ENCODE results near the gene DAPK2.

DAPK2 gene

GRCh38 chr15:64092864-64093626, 46.8 kb upstream of the DAPK2 start:
- peak overlapping the region; percentile 90 for H3K27ac ChIP-seq (ENCODE audit: low read length)
- peaks cover 90% of the 10 kb centered on the region for H3K79me2 ChIP-seq (ENCODE audit: low read length)
- H3K4me2 ChIP-seq (ENCODE audit: low read depth, low read length) = peak overlapping the region; percentile 82
- H3K9me2 ChIP-seq (replicated peaks; ENCODE audit: insufficient read depth, low read length) = no peaks in the 10 kb centered on the region
- peaks cover 46% of the 10 kb centered on the region for H3F3A ChIP-seq (ENCODE audit: insufficient read depth, low read length)
- peaks cover 50% of the 10 kb centered on the region for H3K4me1 ChIP-seq (ENCODE audit: low read length)
- H4K20me1 ChIP-seq (ENCODE audit: insufficient read depth, low read length) = 0 out of 2 replicates have a peak, but pooled peaks cover 4% of the 10 kb centered on the region
- H3K36me3 ChIP-seq (replicated peaks; ENCODE audit: insufficient read depth, low read length) = peaks cover 5% of the 10 kb centered on the region
- TF ChIP-seq CTCF (IDR thresholded peaks at IDR 0.05; ENCODE audit: low read length) (peak; percentile 39; the same call in 1 of the 2 replicates), EZH2 (optimal IDR thresholded peaks at IDR 0.05; ENCODE audit: low read depth, low read length) (no peak)
- H3K4me3 ChIP-seq (ENCODE audit: low read length) = peak overlapping the region; percentile 92
- H3K9ac ChIP-seq (ENCODE audit: low read length) = peak overlapping the region; percentile 92
- no peaks in the 10 kb centered on the region for H3K9me3 ChIP-seq (replicated peaks; ENCODE audit: insufficient read depth, low read length)
- H3K27me3 ChIP-seq (replicated peaks; ENCODE audit: insufficient read depth, low read length) = no peaks in the 10 kb centered on the region
- peak overlapping the region; percentile 79 for H2AFZ ChIP-seq (ENCODE audit: low read length)
- DNase-seq = peak; percentile 80

DNA sequence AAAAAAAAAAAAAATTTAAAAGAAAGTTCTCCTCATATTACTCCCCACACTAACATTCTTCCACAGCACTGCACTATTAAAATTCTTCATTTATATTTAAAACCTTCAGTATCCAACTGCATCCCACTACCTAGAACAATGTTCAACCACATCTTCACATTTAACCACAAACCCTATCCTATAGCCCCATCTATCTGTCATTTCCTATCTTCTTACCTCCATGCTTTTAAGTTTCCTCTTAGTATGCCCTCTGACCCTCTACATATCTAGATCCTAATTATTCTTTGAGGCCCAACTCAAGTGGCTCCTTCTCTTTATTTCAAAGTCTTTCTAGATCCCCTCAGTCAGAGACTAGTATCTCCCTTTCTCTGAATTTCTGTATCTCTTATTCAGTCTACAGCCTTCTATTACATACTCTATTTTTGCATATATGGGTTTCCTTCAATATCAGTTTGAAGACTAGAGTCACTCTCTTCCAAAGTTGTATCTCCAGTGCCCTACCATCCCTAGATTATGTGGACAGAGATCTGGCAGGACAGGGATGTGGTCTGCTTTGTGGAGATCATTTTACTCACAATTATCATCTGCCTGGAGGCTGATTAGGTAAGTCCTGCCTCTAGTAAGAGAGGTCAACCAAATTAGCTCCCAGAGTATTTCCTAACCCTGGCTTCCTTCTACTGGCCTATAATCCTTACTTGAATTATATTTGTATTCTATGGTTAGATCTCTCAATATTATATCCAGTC, 46.0 kb upstream of the DAPK2 start:
- H3K4me1 ChIP-seq (ENCODE audit: low read length) = peaks cover 42% of the 10 kb centered on the region
- peak overlapping the region; percentile 90 for H3K27ac ChIP-seq (ENCODE audit: low read length)
- H3K9ac ChIP-seq (ENCODE audit: low read length) = peak overlapping the region; percentile 92
- H3K4me2 ChIP-seq (ENCODE audit: low read depth, low read length) = peak overlapping the region; percentile 82
- no peaks in the 10 kb centered on the region for H3K27me3 ChIP-seq (replicated peaks; ENCODE audit: insufficient read depth, low read length)
- no peaks in the 10 kb centered on the region for H3K9me2 ChIP-seq (replicated peaks; ENCODE audit: insufficient read depth, low read length)
- H3K36me3 ChIP-seq (replicated peaks; ENCODE audit: insufficient read depth, low read length) = peaks cover 13% of the 10 kb centered on the region
- H3F3A ChIP-seq (ENCODE audit: insufficient read depth, low read length) = peaks cover 46% of the 10 kb centered on the region
- TF ChIP-seq EZH2phosphoT487 (IDR thresholded peaks at IDR 0.05; ENCODE audit: low read length) (no peak), CTCF (IDR thresholded peaks at IDR 0.05; ENCODE audit: low read length) (peak; percentile 39)
- H3K79me2 ChIP-seq (ENCODE audit: low read length) = peaks cover 90% of the 10 kb centered on the region
- H3K9me3 ChIP-seq (replicated peaks; ENCODE audit: insufficient read depth, low read length) = no peaks in the 10 kb centered on the region
- H4K20me1 ChIP-seq (ENCODE audit: insufficient read depth, low read length) = no peaks in the 10 kb centered on the region
- H3K4me3 ChIP-seq (ENCODE audit: low read length) = peak overlapping the region; percentile 92
- H2AFZ ChIP-seq (ENCODE audit: low read length) = 0 out of 2 replicates have a peak overlapping the region, but pooled peaks have one; percentile 79
- DNase-seq = peak; percentile 41

DNA sequence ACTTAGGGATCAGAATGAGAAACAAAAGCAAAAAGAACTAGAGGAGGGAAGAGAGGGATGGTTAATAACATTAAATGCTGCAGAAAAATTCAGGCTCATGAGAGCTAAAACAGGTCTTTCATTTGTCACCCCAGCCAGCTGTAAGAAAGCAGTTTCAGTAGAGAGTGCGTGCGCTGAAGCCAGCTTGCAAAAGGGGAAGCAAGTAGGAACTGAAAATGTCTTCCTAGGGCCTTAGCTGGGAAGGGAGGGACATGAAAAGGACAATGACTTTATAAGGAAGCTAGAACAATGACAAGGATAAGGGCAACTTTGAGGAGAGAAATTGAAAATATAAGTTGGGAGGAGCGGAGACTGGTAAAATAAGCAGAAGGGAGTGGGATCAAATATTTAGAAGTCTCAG, 44.2 kb upstream of the DAPK2 start:
- Histone ChIP-seq H3F3A (ENCODE audit: insufficient read depth, low read length) (peaks cover 41% of the 10 kb centered on the region), H3K9me3 (replicated peaks; ENCODE audit: insufficient read depth, low read length) (no peaks in the 10 kb centered on the region), H3K27ac (ENCODE audit: low read length) (peak overlapping the region; percentile 51; the same call in 1 of the 2 replicates), H3K9me2 (replicated peaks; ENCODE audit: insufficient read depth, low read length) (no peaks in the 10 kb centered on the region), H3K4me3 (ENCODE audit: low read length) (no peak overlapping the region), H3K4me2 (ENCODE audit: low read depth, low read length) (peak overlapping the region; percentile 10), H2AFZ (ENCODE audit: low read length) (no peak overlapping the region), H3K27me3 (replicated peaks; ENCODE audit: insufficient read depth, low read length) (no peaks in the 10 kb centered on the region), H3K9ac (ENCODE audit: low read length) (no peak overlapping the region; the same call in 1 of the 2 replicates), H3K36me3 (replicated peaks; ENCODE audit: insufficient read depth, low read length) (peaks cover 13% of the 10 kb centered on the region), H3K79me2 (ENCODE audit: low read length) (peaks cover 76% of the 10 kb centered on the region), H3K4me1 (ENCODE audit: low read length) (peaks cover 36% of the 10 kb centered on the region), H4K20me1 (ENCODE audit: insufficient read depth, low read length) (no peaks in the 10 kb centered on the region)
- TF ChIP-seq EZH2phosphoT487 (IDR thresholded peaks at IDR 0.05; ENCODE audit: low read length) (no peak), CTCF (IDR thresholded peaks at IDR 0.05; ENCODE audit: low read length) (no peak), EZH2 (optimal IDR thresholded peaks at IDR 0.05; ENCODE audit: low read depth, low read length) (no peak)
- DNase-seq = peak; percentile 42
